ENCODE data around the gene MYO15B.

GRCh38 chr17:75614006-75614405 lies 26.4 kb downstream of the MYO15B start:
- no peak for TF ChIP-seq CTCF (IDR thresholded peaks at IDR 0.05)
- TF ChIP-seq POLR2A (IDR thresholded peaks at IDR 0.05): no peak

Data from adrenal gland (tissue), 5 donors.